HG03469 (cell line): ENCODE measurements around the gene PTPRG.

Source experiments
- ATAC-seq: cut with Tn5 transposase; IDR thresholded peaks from one replicate; pipeline ENCODE4 v1.9.1; 2021; ENCODE audit warnings: mild to moderate bottlenecking, moderate library complexity, moderate number of reproducible peaks; ENCODE audit not compliant: unreplicated experiment

PTPRG gene

GRCh38 chr3:62084558-62084957 lies 523.2 kb downstream of the PTPRG start:
- ATAC-seq = no peak

- ATAC-seq = no peak
These were observed 527.2 kb downstream of the PTPRG start for GRCh38 chr3:62088472-62089104.

GRCh38 chr3:62090066-62090465 lies 528.7 kb downstream of the PTPRG start:
- ATAC-seq = no peak

GRCh38 chr3:62090519-62090918 lies 529.1 kb downstream of the PTPRG start:
- ATAC-seq = no peak

GRCh38 chr3:62093025-62093424 lies 531.7 kb downstream of the PTPRG start:
- no peak for ATAC-seq

- ATAC-seq = no peak
These were observed 533.1 kb downstream of the PTPRG start for GRCh38 chr3:62094461-62094860.

- ATAC-seq = no peak
These were observed 533.7 kb downstream of the PTPRG start for GRCh38 chr3:62095080-62095479.

- no peak for ATAC-seq
These were observed 534.4 kb downstream of the PTPRG start for GRCh38 chr3:62095756-62096155.

- ATAC-seq = no peak
These were observed 535.1 kb downstream of the PTPRG start for GRCh38 chr3:62096521-62096920.

- no peak for ATAC-seq
These were observed 535.8 kb downstream of the PTPRG start for GRCh38 chr3:62097121-62097520.

GRCh38 chr3:62098646-62099365 lies 537.4 kb downstream of the PTPRG start:
- ATAC-seq = no peak

GRCh38 chr3:62100282-62100989 lies 539.1 kb downstream of the PTPRG start:
- ATAC-seq = no peak

GRCh38 chr3:62101488-62101887 lies 540.1 kb downstream of the PTPRG start:
- ATAC-seq = no peak

GRCh38 chr3:62103531-62103930 lies 542.2 kb downstream of the PTPRG start:
- ATAC-seq = no peak

- no peak for ATAC-seq
These were observed 548.2 kb downstream of the PTPRG start for GRCh38 chr3:62109534-62109933.

- no peak for ATAC-seq
These were observed 549.3 kb downstream of the PTPRG start for GRCh38 chr3:62110443-62111225.

- no peak for ATAC-seq
These were observed 551.7 kb downstream of the PTPRG start for GRCh38 chr3:62113092-62113491.

- no peak for ATAC-seq
These were observed 553.4 kb downstream of the PTPRG start for GRCh38 chr3:62114763-62115162.

GRCh38 chr3:62117903-62118548 lies 556.7 kb downstream of the PTPRG start:
- ATAC-seq = no peak

GRCh38 chr3:62119139-62119538 lies 557.8 kb downstream of the PTPRG start:
- no peak for ATAC-seq

GRCh38 chr3:62122819-62123218 lies 561.4 kb downstream of the PTPRG start:
- ATAC-seq = no peak
